Activated CD8-positive, alpha-beta T cell treated with anti-CD3 and anti-CD28 coated beads for 36 hours (primary cell): Measurements from ENCODE around the gene ZNF76. TPM values are rescaled to one million over a fixed set of nuclear protein-coding genes. Genes with fewer than 3 reads are reported as not detected.

Source experiments
- ATAC-seq: fragments of 200-7000 bp; cut with Tn5 transposase; one replicate; pipeline ENCODE4 v1.10.0; 2021; ENCODE audit warnings: mild to moderate bottlenecking, moderate library complexity
- CTCF ChIA-PET: fragments of 350-600 bp; sonication (Branson Sonifier 250); formaldehyde crosslinking; loops from one replicate; lab custom pipeline; 2021; ENCODE audit warnings: antibody characterized with exemption; lab: Charles Lee
- POLR2A ChIA-PET: fragments of 350-600 bp; sonication (Branson Sonifier 250); formaldehyde crosslinking; loops from one replicate; lab custom pipeline; 2021; ENCODE audit warnings: antibody characterized with exemption; lab: Charles Lee
- DNase-seq: peaks from one replicate; pipeline ENCODE4 v3.0.0-alpha.2; 2020
- H3K27ac Mint-ChIP-seq: one replicate; pipeline ENCODE4 v1.8.0; 2021; ENCODE audit warnings: mild to moderate bottlenecking, mixed read lengths
- H3K27me3 Mint-ChIP-seq: one replicate; pipeline ENCODE4 v1.8.0; 2021; ENCODE audit warnings: mixed read lengths
- H3K36me3 Mint-ChIP-seq: one replicate; pipeline ENCODE4 v1.8.0; 2021; ENCODE audit warnings: low read depth, mixed read lengths
- H3K4me1 Mint-ChIP-seq: one replicate; pipeline ENCODE4 v1.8.0; 2021; ENCODE audit warnings: low read depth, mixed read lengths
- H3K4me3 Mint-ChIP-seq: one replicate; pipeline ENCODE4 v1.8.0; 2021; ENCODE audit warnings: mild to moderate bottlenecking, moderate library complexity, mixed read lengths
- H3K9me3 Mint-ChIP-seq: one replicate; pipeline ENCODE4 v1.8.0; 2021; ENCODE audit warnings: mixed read lengths
- intact Hi-C: fragments of 100-400 bp; cut with micrococcal nuclease; formaldehyde crosslinking; loops from one replicate; pipeline ENCODE4 v1.10.0; 2022
- total RNA-seq, 2 experiments: library from RNA; stranded (reverse); gene quantifications; one replicate each; pipeline ENCODE4 v1.2.3, GENCODE V29; 2021
- TF ChIP-seq, protein P1 (sequence below): fragments of 200-600 bp; IDR thresholded peaks from one replicate; pipeline ENCODE4 v1.8.0; 2022; ENCODE audit warnings: antibody characterized with exemption, mild to moderate bottlenecking

Gene ZNF76
- total RNA-seq, 2 experiments from 2014 or later: 34.4 to 35.2 TPM

DNA sequence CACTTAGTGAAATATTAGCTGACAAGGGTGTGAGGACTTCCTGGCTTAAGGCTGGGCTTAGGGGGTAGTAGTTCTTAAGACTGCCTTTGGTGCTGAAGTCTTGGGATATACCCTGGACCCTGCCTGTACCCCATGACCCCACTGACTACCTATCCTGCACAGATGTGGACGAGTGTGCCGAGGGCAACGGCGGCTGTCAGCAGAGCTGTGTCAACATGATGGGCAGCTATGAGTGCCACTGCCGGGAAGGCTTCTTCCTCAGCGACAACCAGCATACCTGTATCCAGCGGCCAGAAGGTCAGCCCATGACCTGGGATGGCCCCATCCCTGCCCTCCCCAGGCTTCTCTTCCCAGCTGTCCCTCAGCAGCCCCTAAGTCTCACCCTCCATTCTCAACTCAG is 28.0 kb upstream of the ZNF76 start:
- ATAC-seq (no peak), DNase-seq (no peak)
- intact Hi-C loops: no loop called here
- Mint-ChIP-seq H3K4me1 (no peaks in the 10 kb centered on the region), H3K27me3 (no peaks in the 10 kb centered on the region), H3K9me3 (no peaks in the 10 kb centered on the region), H3K36me3 (no peaks in the 10 kb centered on the region), H3K4me3 (no peak overlapping the region), H3K27ac (no peak overlapping the region)
- TF ChIP-seq, protein P1, sequence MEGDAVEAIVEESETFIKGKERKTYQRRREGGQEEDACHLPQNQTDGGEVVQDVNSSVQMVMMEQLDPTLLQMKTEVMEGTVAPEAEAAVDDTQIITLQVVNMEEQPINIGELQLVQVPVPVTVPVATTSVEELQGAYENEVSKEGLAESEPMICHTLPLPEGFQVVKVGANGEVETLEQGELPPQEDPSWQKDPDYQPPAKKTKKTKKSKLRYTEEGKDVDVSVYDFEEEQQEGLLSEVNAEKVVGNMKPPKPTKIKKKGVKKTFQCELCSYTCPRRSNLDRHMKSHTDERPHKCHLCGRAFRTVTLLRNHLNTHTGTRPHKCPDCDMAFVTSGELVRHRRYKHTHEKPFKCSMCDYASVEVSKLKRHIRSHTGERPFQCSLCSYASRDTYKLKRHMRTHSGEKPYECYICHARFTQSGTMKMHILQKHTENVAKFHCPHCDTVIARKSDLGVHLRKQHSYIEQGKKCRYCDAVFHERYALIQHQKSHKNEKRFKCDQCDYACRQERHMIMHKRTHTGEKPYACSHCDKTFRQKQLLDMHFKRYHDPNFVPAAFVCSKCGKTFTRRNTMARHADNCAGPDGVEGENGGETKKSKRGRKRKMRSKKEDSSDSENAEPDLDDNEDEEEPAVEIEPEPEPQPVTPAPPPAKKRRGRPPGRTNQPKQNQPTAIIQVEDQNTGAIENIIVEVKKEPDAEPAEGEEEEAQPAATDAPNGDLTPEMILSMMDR: no peak
- ChIA-PET POLR2A (no interaction called here), CTCF (interaction anchor here (1.0 to 9.8 kb wide), 6 partner anchors 10 to 245 kb away, joined by 3 to 74 read pairs (median 4); no protein-coding TSS in a partner anchor)

DNA sequence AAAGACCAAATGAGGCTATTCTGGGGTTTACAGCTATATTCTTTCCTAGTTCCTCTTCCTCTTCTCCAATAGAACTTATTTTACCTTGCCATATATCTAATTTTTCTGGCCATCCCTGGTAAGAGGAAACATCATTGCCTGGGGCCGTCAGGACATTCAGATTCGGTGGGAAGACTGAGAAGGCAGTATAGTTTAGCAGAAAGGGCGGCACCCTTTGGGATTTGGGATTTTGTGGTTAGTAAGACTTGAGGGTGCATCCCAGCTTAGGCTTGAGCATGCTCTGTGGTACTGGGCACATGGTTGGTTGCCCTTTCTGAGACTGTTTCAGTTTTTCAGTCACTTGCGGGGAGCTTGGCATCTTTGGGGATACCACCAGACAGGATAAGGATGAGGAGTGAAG is 24.6 kb upstream of the ZNF76 start:
- ChIA-PET POLR2A (no interaction called here), CTCF (interaction anchor here (1.0 to 1.6 kb wide), 2 partner anchors 96 to 248 kb away, joined by 4 read pairs; no protein-coding TSS in a partner anchor)
- Mint-ChIP-seq H3K27ac (no peak overlapping the region), H3K36me3 (no peaks in the 10 kb centered on the region), H3K9me3 (no peaks in the 10 kb centered on the region), H3K4me1 (no peaks in the 10 kb centered on the region), H3K4me3 (no peak overlapping the region), H3K27me3 (no peaks in the 10 kb centered on the region)
- no peak for ATAC-seq
- intact Hi-C loops: no loop called here
- DNase-seq: no peak
- TF ChIP-seq, protein P1: no peak

DNA sequence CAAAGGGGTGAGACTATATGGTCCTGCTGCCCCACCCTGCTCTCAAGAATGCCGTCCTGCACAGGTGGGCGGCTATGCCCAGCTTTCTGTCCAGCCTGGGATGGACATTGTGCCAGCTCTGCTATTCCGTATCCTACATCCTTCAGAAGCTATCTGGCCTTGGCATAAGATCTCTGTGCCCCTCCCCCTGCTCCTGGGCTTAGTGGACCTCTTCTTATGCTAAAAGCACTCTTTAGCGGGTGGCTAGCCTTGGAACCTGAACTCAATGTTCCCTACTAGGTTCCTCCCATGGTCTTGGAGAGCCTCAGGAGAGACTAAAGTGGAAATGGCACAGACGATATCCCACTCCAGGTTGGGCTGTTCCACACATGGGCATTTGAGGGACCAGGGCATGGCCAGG is 23.3 kb upstream of the ZNF76 start:
- POLR2A ChIA-PET: no interaction called here
- CTCF ChIA-PET: no interaction called here
- Mint-ChIP-seq H3K36me3 (no peaks in the 10 kb centered on the region), H3K4me1 (no peaks in the 10 kb centered on the region), H3K4me3 (no peak overlapping the region), H3K9me3 (no peaks in the 10 kb centered on the region), H3K27me3 (no peaks in the 10 kb centered on the region), H3K27ac (no peak overlapping the region)
- DNase-seq (no peak), ATAC-seq (no peak)
- intact Hi-C loops: no loop called here
- TF ChIP-seq, protein P1: no peak

DNA sequence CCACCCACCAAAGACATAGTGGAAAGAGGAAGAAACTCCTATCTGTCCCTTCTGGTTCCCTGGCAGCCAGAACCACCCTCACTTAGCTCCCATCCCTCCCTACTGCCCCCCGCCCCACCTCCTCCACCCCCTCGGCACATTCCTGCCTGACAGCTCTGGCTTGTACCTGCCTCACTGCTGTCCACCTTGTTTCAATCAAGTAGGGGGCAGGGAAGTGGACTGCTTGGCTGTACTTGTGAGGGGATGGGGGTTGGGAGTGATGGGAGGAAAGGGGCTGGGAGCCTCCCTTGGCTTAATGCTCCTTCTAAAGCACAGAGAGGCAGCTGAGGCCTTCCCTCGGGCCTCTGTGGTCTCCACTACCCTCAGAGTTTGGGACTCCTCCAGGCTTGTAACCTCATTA is 22.1 kb upstream of the ZNF76 start:
- Mint-ChIP-seq H3K27me3 (no peaks in the 10 kb centered on the region), H3K9me3 (no peaks in the 10 kb centered on the region), H3K4me1 (no peaks in the 10 kb centered on the region), H3K4me3 (no peak overlapping the region), H3K27ac (no peak overlapping the region), H3K36me3 (no peaks in the 10 kb centered on the region)
- intact Hi-C loops: no loop called here
- ATAC-seq (no peak), DNase-seq (no peak)
- POLR2A ChIA-PET: interaction anchor here (0.7 kb wide), 1 partner anchor 12 kb away, joined by 3 read pairs; no protein-coding TSS in a partner anchor
- TF ChIP-seq, protein P1: no peak
- CTCF ChIA-PET: interaction anchor here (1.1 to 5.7 kb wide), 3 partner anchors 32 to 98 kb away, joined by 3 to 77 read pairs (median 74); no protein-coding TSS in a partner anchor

DNA sequence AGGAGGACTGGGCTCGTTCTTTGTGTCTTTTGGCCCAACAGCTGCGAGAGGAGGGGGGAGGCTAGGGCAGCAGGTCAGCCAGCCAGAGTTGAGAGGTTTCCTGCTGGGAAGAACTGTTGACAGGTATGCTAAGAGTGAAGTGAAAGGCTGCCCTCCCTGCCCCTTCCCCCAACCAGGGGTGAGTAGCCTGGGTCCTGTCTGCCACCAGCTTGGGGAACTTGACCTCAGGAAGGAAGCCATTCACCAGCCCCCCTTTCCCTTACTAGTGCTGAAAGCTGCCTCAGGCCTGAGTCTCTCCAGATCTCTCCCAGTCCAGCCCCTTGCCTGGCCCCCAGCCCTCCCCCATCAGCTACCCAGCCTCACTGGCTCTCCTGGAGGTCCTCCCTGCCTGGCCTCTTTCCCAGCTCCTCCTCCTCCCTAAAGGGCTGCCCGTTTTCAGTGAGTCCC is 20.7 kb upstream of the ZNF76 start:
- no peak for ATAC-seq
- Mint-ChIP-seq H3K27ac (no peak overlapping the region), H3K9me3 (no peaks in the 10 kb centered on the region), H3K4me3 (no peak overlapping the region), H3K4me1 (no peaks in the 10 kb centered on the region), H3K27me3 (no peaks in the 10 kb centered on the region), H3K36me3 (no peaks in the 10 kb centered on the region)
- POLR2A ChIA-PET: no interaction called here
- intact Hi-C loops: no loop called here
- CTCF ChIA-PET: interaction anchor here (1.1 to 5.7 kb wide), 5 partner anchors 18 to 99 kb away, joined by 3 to 77 read pairs (median 52); partner anchors contain the start of gene ZNF76
- no peak for DNase-seq
- TF ChIP-seq, protein P1: no peak
